HepG2 (cell line): ENCODE data around the gene C20orf144. TPM values are rescaled to one million over a fixed set of nuclear protein-coding genes. Genes with fewer than 3 reads are reported as not detected.

Experiments used
- ARHGAP35 ChIP-seq: sonication (generic); formaldehyde crosslinking; IDR thresholded peaks from 2 replicates; pipeline ENCODE4 v1.9.0; 2022; ENCODE audit warnings: mild to moderate bottlenecking, inconsistent platforms, moderate library complexity, missing genetic modification reagents, borderline replicate concordance
- ASH2L ChIP-seq: fragments of 300-600, 200-600 bp; sonication (generic); IDR thresholded peaks from 2 replicates; pipeline ENCODE4 v1.7.0; 2017; ENCODE audit warnings: low read depth, mild to moderate bottlenecking, moderate library complexity, mixed read lengths, low read length; ENCODE audit not compliant: insufficient read length
- GLI4 ChIP-seq: sonication (generic); formaldehyde crosslinking; IDR thresholded peaks from 2 replicates; pipeline ENCODE4 v1.5.1; 2020; ENCODE audit warnings: missing genetic modification reagents, mild to moderate bottlenecking, moderate library complexity, borderline replicate concordance
- GTF3A ChIP-seq: sonication (generic); formaldehyde crosslinking; conservative IDR thresholded peaks from 2 replicates; pipeline ENCODE4 v1.4.0; 2020; ENCODE audit warnings: mild to moderate bottlenecking, missing genetic modification reagents
- HNRNPL ChIP-seq: fragments of 200-400 bp; formaldehyde crosslinking; IDR thresholded peaks from 2 replicates; pipeline ENCODE4 v1.6.1; 2017; ENCODE audit warnings: mild to moderate bottlenecking, low read depth, low read length
- IKZF4 ChIP-seq: sonication (generic); formaldehyde crosslinking; IDR thresholded peaks from 2 replicates; pipeline ENCODE4 v1.5.1; 2020; ENCODE audit warnings: borderline replicate concordance, mild to moderate bottlenecking, low read depth, missing genetic modification reagents; ENCODE audit errors: not compliant biosample characterization
- MXD4 ChIP-seq: IDR thresholded peaks from 2 replicates; pipeline ENCODE4 v1.6.1; 2016; ENCODE audit warnings: mild to moderate bottlenecking, missing biosample characterization, missing genetic modification reagents
- NFYC ChIP-seq: IDR thresholded peaks from 2 replicates; pipeline ENCODE4 v1.6.1; 2016; ENCODE audit warnings: missing genetic modification reagents, missing compliant biosample characterization
- SATB2 ChIP-seq: sonication (generic); formaldehyde crosslinking; IDR thresholded peaks from 2 replicates; pipeline ENCODE4 v1.5.0; 2020; ENCODE audit warnings: missing genetic modification reagents
- SMAD1 ChIP-seq: sonication (generic); formaldehyde crosslinking; IDR thresholded peaks from 2 replicates; pipeline ENCODE4 v1.4.0; 2020; ENCODE audit warnings: missing genetic modification reagents, low read depth, mild to moderate bottlenecking, borderline replicate concordance
- SMARCE1 ChIP-seq: fragments of 450-650 bp; IDR thresholded peaks from 2 replicates; pipeline ENCODE4 v1.6.1; 2017; ENCODE audit warnings: borderline replicate concordance
- SRSF9 ChIP-seq: fragments of 200-400 bp; formaldehyde crosslinking; IDR thresholded peaks from 2 replicates; pipeline ENCODE4 v1.6.1; 2018; ENCODE audit warnings: borderline replicate concordance, mild to moderate bottlenecking, low read depth, low read length; ENCODE audit not compliant: insufficient read depth, poor library complexity, severe bottlenecking
- TBP ChIP-seq: sonication (generic); formaldehyde crosslinking; IDR thresholded peaks from 2 replicates; pipeline ENCODE4 v1.5.0; 2020; ENCODE audit warnings: missing genetic modification reagents
- TCF12 ChIP-seq, 2 experiments: fragments of 450-650 bp in 1 of 2; sonication (generic) in 1 of 2; formaldehyde crosslinking in 1 of 2; IDR thresholded peaks; 2 replicates each; pipeline versions ENCODE4 v1.6.1 to v1.8.0; 2017 to 2022; ENCODE audit warnings: antibody characterized with exemption in 1 of 2, mild to moderate bottlenecking in 1 of 2, missing genetic modification reagents in 1 of 2, moderate library complexity in 1 of 2
- TOPORS ChIP-seq: sonication (generic); formaldehyde crosslinking; IDR thresholded peaks from 2 replicates; pipeline ENCODE4 v1.8.0; 2023; ENCODE audit warnings: mild to moderate bottlenecking, missing genetic modification reagents
- ZBTB21 ChIP-seq: sonication (generic); formaldehyde crosslinking; IDR thresholded peaks from 2 replicates; pipeline ENCODE4 v1.4.0; 2020; ENCODE audit warnings: missing genetic modification reagents
- ZNF225 ChIP-seq: sonication (generic); formaldehyde crosslinking; IDR thresholded peaks from 2 replicates; pipeline ENCODE4 v1.4.0; 2020; ENCODE audit warnings: mild to moderate bottlenecking, missing genetic modification reagents
- ZNF296 ChIP-seq: sonication (generic); formaldehyde crosslinking; conservative IDR thresholded peaks from 2 replicates; pipeline ENCODE4 v1.5.0; 2020; ENCODE audit warnings: mild to moderate bottlenecking, missing genetic modification reagents
- ZSCAN31 ChIP-seq: sonication (generic); formaldehyde crosslinking; IDR thresholded peaks from 2 replicates; pipeline ENCODE4 v1.5.0; 2020; ENCODE audit warnings: low read depth, mild to moderate bottlenecking, missing genetic modification reagents
- polyA plus RNA-seq, 8 experiments: library from polyadenylated mRNA; depleted of rRNA in 3 of 8; stranded (reverse) in 7 of 8; unstranded in 1 of 8; fragments of >200 nt; fragmentation: Illumina TruSeq in 4 of 8; extraction: Trizol in 4 of 8; gene quantifications; 2 replicates each; pipeline versions ENCODE4 v1.2.1 to v1.2.3, GENCODE V29; 2011 to 2016; ENCODE audit warnings: low read depth in 4 of 8, missing spikeins in 1 of 8, mixed read lengths in 1 of 8; ENCODE audit not compliant: insufficient read depth in 1 of 8
- total RNA-seq, 5 experiments: library from RNA; depleted of rRNA; stranded (reverse); fragments of >200 nt; fragmentation: Illumina TruSeq; extraction: Trizol; gene quantifications; 2 replicates each; pipeline ENCODE4 v1.2.3, GENCODE V29; 2016; ENCODE audit warnings: low read depth in 1 of 5
- TF ChIP-seq, protein P1 (sequence below): sonication (generic); formaldehyde crosslinking; IDR thresholded peaks from 2 replicates; pipeline ENCODE4 v1.4.0; 2020; ENCODE audit warnings: missing genetic modification reagents, low read depth, mild to moderate bottlenecking, borderline replicate concordance
- TF ChIP-seq, protein P2 (sequence below): sonication (generic); formaldehyde crosslinking; IDR thresholded peaks from 2 replicates; pipeline ENCODE4 v1.8.1; 2023; ENCODE audit warnings: missing genetic modification reagents, mild to moderate bottlenecking, borderline replicate concordance
- TF ChIP-seq, protein P3 (sequence below): sonication (generic); formaldehyde crosslinking; IDR thresholded peaks from 2 replicates; pipeline ENCODE4 v1.8.0; 2022; ENCODE audit warnings: mild to moderate bottlenecking, missing genetic modification reagents
- TF ChIP-seq, protein P4 (sequence below), 2 experiments: sonication (generic) in 1 of 2; formaldehyde crosslinking in 1 of 2; IDR thresholded peaks; 2 replicates each; pipeline versions ENCODE4 v1.4.0 to v1.6.1; 2018 to 2020; ENCODE audit warnings: missing genetic modification reagents in 2 of 2, borderline replicate concordance in 1 of 2, low read depth in 1 of 2, mild to moderate bottlenecking in 1 of 2, missing biosample characterization in 1 of 2
- TF ChIP-seq, protein P5 (sequence below): fragments of 450-650 bp; IDR thresholded peaks from 2 replicates; pipeline ENCODE4 v1.6.1; 2016

The C20orf144 gene
- total and polyA plus RNA-seq, 2 of the 13 experiments (the other 11 are each of a cell fraction or from before 2014, with no cell fraction given): 0.09 to 0.16 TPM

DNA sequence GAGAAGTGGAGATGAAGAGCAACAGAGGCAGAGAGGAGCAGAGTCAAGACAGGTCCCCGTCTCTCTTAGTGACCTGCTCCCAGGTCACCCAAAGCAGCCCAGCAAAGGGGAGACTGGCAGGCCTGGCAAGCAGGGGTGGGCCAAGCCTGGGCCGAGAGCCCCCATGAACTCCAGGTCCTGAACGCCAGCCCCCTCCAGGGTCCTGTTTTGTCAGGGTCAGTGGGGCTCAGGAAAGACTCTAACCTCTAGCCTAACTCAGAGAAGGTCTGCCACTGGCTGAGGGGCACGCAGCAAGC lies 10.9 kb downstream of the C20orf144 start (continued):
- TF ChIP-seq ZBTB21 (CRISPR knock-in tag) (no peak), MXD4 (CRISPR knock-in tag) (0 out of 2 replicates have a peak, but pooled peaks have one; percentile 2), TCF12 (IDR thresholded peaks at IDR 0.05) (no peak), TCF12 (CRISPR knock-in tag; IDR thresholded peaks at IDR 0.05) (no peak), SMAD1 (CRISPR knock-in tag) (no peak; the same call in 1 of the 2 replicates), ASH2L (no peak), ZNF225 (CRISPR knock-in tag) (0 out of 2 replicates have a peak, but pooled peaks have one; percentile 1), SMARCE1 (no peak), IKZF4 (CRISPR knock-in tag) (peak; percentile 26), ZSCAN31 (0 out of 2 replicates have a peak, but pooled peaks have one; percentile 30), SATB2 (CRISPR knock-in tag) (no peak), ZNF296 (CRISPR knock-in tag) (no peak), GTF3A (CRISPR knock-in tag) (no peak), TBP (CRISPR knock-in tag) (peak; percentile 79; the same call in 1 of the 2 replicates), TOPORS (CRISPR knock-in tag) (no peak), HNRNPL (peak; percentile 53; the same call in 1 of the 2 replicates), ARHGAP35 (CRISPR knock-in tag) (no peak), NFYC (CRISPR knock-in tag) (no peak), SRSF9 (no peak), GLI4 (CRISPR knock-in tag) (peak; percentile 41; the same call in 1 of the 2 replicates)
- TF ChIP-seq, protein P1, sequence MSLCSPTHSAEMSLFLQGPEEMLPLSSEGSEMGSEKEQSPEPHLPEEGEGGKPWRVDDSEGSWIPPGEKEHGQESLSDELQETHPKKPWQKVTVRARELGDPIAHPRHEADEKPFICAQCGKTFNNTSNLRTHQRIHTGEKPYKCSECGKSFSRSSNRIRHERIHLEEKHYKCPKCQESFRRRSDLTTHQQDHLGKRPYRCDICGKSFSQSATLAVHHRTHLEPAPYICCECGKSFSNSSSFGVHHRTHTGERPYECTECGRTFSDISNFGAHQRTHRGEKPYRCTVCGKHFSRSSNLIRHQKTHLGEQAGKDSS: peak; percentile 6; the same call in 1 of the 2 replicates
- TF ChIP-seq, protein P2, sequence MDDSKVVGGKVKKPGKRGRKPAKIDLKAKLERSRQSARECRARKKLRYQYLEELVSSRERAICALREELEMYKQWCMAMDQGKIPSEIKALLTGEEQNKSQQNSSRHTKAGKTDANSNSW (CRISPR knock-in tag): no peak
- TF ChIP-seq, protein P3, sequence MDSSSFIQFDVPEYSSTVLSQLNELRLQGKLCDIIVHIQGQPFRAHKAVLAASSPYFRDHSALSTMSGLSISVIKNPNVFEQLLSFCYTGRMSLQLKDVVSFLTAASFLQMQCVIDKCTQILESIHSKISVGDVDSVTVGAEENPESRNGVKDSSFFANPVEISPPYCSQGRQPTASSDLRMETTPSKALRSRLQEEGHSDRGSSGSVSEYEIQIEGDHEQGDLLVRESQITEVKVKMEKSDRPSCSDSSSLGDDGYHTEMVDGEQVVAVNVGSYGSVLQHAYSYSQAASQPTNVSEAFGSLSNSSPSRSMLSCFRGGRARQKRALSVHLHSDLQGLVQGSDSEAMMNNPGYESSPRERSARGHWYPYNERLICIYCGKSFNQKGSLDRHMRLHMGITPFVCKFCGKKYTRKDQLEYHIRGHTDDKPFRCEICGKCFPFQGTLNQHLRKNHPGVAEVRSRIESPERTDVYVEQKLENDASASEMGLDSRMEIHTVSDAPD (CRISPR knock-in tag): 0 out of 2 replicates have a peak, but pooled peaks have one; percentile 8
- TF ChIP-seq, protein P4, sequence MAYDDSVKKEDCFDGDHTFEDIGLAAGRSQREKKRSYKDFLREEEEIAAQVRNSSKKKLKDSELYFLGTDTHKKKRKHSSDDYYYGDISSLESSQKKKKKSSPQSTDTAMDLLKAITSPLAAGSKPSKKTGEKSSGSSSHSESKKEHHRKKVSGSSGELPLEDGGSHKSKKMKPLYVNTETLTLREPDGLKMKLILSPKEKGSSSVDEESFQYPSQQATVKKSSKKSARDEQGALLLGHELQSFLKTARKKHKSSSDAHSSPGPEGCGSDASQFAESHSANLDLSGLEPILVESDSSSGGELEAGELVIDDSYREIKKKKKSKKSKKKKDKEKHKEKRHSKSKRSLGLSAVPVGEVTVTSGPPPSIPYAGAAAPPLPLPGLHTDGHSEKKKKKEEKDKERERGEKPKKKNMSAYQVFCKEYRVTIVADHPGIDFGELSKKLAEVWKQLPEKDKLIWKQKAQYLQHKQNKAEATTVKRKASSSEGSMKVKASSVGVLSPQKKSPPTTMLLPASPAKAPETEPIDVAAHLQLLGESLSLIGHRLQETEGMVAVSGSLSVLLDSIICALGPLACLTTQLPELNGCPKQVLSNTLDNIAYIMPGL (CRISPR knock-in tag; IDR thresholded peaks at IDR 0.05; ENCODE audit: borderline replicate concordance in 1 of 2, low read depth in 1 of 2): 0 out of 4 replicates have a peak, but pooled peaks of 1 of the 2 experiments have one; percentile 9
- TF ChIP-seq, protein P5, sequence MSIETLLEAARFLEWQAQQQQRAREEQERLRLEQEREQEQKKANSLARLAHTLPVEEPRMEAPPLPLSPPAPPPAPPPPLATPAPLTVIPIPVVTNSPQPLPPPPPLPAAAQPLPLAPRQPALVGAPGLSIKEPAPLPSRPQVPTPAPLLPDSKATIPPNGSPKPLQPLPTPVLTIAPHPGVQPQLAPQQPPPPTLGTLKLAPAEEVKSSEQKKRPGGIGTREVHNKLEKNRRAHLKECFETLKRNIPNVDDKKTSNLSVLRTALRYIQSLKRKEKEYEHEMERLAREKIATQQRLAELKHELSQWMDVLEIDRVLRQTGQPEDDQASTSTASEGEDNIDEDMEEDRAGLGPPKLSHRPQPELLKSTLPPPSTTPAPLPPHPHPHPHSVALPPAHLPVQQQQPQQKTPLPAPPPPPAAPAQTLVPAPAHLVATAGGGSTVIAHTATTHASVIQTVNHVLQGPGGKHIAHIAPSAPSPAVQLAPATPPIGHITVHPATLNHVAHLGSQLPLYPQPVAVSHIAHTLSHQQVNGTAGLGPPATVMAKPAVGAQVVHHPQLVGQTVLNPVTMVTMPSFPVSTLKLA: no peak
